ENCODE results near the gene GRID2. TPM values are rescaled to one million over a fixed set of nuclear protein-coding genes. Genes with fewer than 3 reads are reported as not detected.
"Not testable (repeated sequence)": the region's sequence is repeated elsewhere in the genome, so short reads cannot be mapped to it uniquely, and the experiment has no call there.

GRID2 gene
- total RNA-seq, 4 donors from 2014 or later = not detected

GRCh38 chr4:93670434-93670833, 1366.7 kb downstream of the GRID2 start:
- DNase-seq (ENCODE audit: low spot score) (no peak), ATAC-seq (ENCODE audit: low FRiP score) (no peak)
- TF ChIP-seq CTCF (IDR thresholded peaks at IDR 0.05) = no peak

DNA sequence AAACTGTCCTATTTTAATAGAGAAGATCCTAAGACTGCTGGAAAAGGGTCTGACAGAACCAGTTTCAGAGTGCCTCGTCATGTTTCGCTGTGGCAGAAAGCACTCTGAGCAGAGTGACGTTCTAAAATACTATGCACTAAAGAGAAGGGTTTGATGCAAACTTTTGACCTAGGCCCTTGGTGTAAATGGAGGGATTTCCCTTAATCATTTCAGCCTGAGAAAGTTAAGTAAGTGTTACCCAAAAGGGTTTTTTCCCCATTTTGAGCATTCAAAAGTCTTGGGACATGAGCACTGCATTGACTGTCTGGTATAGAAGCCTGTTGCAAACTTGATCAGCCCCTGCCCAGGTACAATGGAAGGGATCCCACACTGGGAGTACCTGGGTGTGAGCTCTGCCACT, 1367.3 kb downstream of the GRID2 start:
- no peak for TF ChIP-seq CTCF (IDR thresholded peaks at IDR 0.05)

DNA sequence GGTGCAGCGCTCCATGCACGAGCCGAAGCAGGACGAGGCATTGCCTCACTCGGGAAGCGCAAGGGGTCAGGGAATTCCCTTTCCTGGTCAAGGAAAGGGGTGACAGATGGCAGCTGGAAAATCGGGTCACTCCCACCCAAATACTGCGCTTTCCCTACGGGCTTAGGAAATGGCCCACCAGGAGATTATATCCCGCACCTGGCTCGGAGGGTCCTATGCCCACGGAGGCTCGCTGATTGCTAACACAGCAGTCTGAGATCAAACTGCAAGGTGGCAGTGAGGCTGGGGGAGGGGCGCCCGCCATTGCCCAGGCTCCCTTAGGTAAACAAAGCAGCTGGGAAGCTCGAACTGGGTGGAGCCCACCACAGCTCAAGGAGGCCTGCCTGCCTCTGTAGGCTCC, 1373.2 kb downstream of the GRID2 start:
- ATAC-seq (ENCODE audit: low FRiP score); DNase-seq (ENCODE audit: low spot score): not testable (repeated sequence)

More for the DNA sequence above, 1367.3 kb downstream of the GRID2 start:
- ATAC-seq (ENCODE audit: low FRiP score) (no peak), DNase-seq (ENCODE audit: low spot score) (no peak)

DNA sequence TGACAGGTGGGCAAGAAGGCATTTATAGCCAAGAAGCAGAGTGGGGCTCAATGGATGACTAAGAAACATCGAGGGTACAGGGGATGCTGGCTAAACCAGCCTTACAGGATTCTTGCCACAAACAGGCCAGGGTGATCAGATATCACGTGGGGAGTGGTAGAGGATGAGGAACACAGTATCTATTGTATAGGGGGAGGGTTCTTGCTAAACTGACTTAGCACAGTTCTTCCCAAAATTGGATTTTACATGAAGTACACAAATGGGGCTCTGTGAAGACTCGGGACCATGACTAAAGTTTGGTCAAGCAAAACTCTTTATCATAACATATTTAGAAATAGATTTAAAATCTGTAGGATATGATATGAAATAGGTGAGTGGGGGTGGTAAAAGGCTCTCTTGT, 1380.8 kb downstream of the GRID2 start:
- TF ChIP-seq CTCF (IDR thresholded peaks at IDR 0.05) = no peak
- DNase-seq (ENCODE audit: low spot score) (no peak), ATAC-seq (ENCODE audit: low FRiP score) (no peak)

GRCh38 chr4:93687304-93687703, 1383.5 kb downstream of the GRID2 start:
- no peak for ATAC-seq (ENCODE audit: low FRiP score)
- no peak for TF ChIP-seq CTCF (IDR thresholded peaks at IDR 0.05)
- no peak for DNase-seq (ENCODE audit: low spot score)

DNA sequence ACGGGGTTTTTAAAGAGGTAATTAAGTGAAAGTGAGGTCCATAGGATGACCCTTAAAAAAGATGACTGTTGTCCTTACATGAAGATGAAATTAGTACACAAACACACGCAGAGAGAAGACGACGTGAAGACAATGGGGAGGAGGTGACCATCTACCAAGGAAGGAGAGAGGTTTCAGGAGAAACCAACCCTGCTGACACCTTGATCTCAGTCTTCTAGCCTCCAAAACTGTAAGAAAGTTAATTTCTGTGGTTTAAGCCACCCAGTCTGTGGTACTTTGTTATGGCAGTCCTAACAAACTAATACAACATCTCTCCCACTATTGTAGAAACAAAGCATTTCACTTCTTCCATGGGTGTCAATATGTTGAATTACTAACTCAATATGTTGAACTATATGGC, 1385.2 kb downstream of the GRID2 start:
- TF ChIP-seq CTCF (IDR thresholded peaks at IDR 0.05) = no peak
- ATAC-seq (ENCODE audit: low FRiP score) (no peak), DNase-seq (ENCODE audit: low spot score) (no peak)

GRCh38 chr4:93693141-93693540, 1389.4 kb downstream of the GRID2 start:
- ATAC-seq (ENCODE audit: low FRiP score) = no peak
- no peak for DNase-seq (ENCODE audit: low spot score)
- no peak for TF ChIP-seq CTCF (IDR thresholded peaks at IDR 0.05)

DNA sequence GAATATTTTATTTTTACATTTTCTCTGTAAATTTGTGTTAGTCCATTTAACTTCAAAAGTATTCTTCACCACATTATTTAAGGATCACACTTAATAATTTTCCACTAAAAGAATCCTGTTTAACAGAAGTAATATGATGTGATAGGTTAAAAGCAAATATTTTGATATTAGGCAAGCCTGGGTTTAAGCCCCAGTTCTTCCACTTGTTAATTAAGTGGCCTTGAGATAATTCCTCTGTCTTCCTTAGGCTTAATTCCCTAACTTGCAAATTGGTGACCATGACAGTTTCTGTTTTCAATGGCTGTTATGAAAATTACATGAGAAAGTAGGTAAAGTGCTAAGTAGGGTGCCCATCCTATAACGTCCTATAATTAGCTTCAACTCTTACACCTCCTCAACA, 1394.9 kb downstream of the GRID2 start:
- DNase-seq (ENCODE audit: low spot score) (no peak), ATAC-seq (ENCODE audit: low FRiP score) (no peak)
- no peak for TF ChIP-seq CTCF (IDR thresholded peaks at IDR 0.05)

Measured in omental fat pad (tissue), 4 donors.